ENCODE measurements around the gene PLCL2. TPM values are rescaled to one million over a fixed set of nuclear protein-coding genes. Genes with fewer than 3 reads are reported as not detected.

PLCL2 gene
- total RNA-seq, 2 donors from 2014 or later = 13.7 to 25.7 TPM

DNA sequence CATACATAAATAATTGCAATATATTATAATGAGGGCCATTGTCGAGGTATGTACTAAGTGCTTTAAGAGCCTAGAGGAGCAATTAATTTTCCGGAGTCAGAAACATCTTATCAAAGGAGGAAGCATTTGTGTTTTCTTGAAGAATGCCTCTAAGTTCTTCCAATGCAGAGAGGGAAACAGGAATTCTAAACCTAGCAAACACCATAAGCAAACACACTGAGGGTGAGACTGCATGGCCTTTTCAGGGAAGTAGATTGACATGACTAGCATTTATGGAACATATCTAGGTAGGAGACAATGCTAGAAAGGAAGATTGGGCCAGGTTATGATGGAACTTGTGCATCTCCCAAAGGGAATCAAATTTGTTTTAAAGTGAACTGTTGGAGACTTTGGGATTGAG lies 7.2 kb upstream of the PLCL2 start:
- Histone ChIP-seq H3K36me3 (replicated peaks in 1 of 2; ENCODE audit: insufficient read depth in 1 of 2, low read depth in 2 of 2) (no peaks in the 10 kb centered on the region), H3K27me3 (no peaks in the 10 kb centered on the region), H3K9me3 (no peaks in the 10 kb centered on the region), H3K4me3 (no peak overlapping the region), H3K27ac (no peak overlapping the region), H3K4me1 (no peaks in the 10 kb centered on the region)
- DNase-seq (no peak), ATAC-seq (no peak)
- WGBS, 2 donors = 65 to 73% methylated on average over 2 of the region's 2 CpGs
- no peak for TF ChIP-seq CTCF (IDR thresholded peaks at IDR 0.05)
- TF ChIP-seq POLR2A (IDR thresholded peaks at IDR 0.05) = no peak
- intact Hi-C loops (cut with DNase I) = loop anchor here (10.0 kb wide), 1 partner anchor 147 kb away; no protein-coding TSS in a partner anchor

DNA sequence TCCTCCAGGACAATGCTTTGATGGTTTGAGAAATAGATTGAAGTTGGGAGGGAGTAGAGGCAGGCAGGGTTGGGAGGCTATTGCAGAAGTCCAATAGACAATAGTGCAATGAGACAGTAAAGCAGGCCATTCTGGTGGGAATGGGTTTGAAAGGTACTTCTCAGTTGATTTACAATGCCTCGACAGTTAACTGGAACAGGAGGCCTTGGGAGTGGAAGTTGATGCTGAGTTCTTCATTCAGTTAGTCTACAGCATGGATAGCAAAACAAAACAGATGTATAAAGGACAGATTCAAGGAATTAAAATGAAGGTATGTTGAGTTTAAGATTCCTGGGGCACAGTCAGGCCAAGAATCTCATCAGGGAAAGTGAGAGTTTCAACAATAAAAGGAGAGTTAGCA lies 6.8 kb upstream of the PLCL2 start:
- Histone ChIP-seq H3K4me1 (no peaks in the 10 kb centered on the region), H3K4me3 (no peak overlapping the region), H3K9me3 (no peaks in the 10 kb centered on the region), H3K36me3 (replicated peaks in 1 of 2; ENCODE audit: insufficient read depth in 1 of 2, low read depth in 2 of 2) (no peaks in the 10 kb centered on the region), H3K27me3 (no peaks in the 10 kb centered on the region), H3K27ac (no peak overlapping the region)
- no peak for DNase-seq
- no peak for TF ChIP-seq CTCF (IDR thresholded peaks at IDR 0.05)
- TF ChIP-seq POLR2A (IDR thresholded peaks at IDR 0.05) = no peak
- no peak for ATAC-seq
- WGBS, 2 donors = 88 to 95% methylated on average over 1 of the region's 1 CpG
- intact Hi-C loops (cut with DNase I) = loop anchor here (10.0 kb wide), 1 partner anchor 147 kb away; no protein-coding TSS in a partner anchor

DNA sequence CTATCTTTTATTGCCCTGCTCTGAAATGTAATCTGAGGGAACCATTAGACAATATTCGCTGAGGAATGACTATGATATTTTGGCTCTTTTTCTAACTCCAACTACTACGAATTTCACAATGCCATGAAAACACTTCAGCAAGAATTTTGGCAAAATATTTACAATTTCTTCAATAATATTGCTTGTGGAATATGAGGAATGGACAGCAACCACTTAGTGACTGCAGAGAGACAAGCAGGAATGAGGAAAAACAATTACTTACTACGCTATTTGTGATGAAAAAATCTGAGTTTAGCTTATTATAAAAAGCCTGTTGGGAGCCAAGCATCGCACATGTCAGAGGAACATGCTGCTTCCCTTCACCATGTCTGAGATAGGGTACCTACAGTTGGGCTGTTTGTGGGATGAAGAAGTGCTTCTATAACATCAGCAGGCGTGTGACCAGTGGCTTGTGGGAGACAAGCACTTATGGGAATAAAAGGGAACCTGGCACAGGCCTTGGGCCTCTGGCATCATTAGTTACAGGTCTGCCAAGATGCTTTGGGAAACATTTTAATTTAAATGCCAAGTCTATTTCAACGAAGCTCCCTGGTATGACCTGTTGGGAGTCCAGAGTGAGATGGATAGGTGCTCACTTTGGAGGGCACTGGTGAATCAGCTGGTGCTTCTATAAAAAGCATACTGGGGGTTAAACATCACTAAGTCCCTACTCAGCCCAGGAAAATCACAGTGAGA lies 2.7 kb upstream of the PLCL2 start:
- intact Hi-C loops (cut with DNase I) = no loop called here
- ATAC-seq = no peak

DNA sequence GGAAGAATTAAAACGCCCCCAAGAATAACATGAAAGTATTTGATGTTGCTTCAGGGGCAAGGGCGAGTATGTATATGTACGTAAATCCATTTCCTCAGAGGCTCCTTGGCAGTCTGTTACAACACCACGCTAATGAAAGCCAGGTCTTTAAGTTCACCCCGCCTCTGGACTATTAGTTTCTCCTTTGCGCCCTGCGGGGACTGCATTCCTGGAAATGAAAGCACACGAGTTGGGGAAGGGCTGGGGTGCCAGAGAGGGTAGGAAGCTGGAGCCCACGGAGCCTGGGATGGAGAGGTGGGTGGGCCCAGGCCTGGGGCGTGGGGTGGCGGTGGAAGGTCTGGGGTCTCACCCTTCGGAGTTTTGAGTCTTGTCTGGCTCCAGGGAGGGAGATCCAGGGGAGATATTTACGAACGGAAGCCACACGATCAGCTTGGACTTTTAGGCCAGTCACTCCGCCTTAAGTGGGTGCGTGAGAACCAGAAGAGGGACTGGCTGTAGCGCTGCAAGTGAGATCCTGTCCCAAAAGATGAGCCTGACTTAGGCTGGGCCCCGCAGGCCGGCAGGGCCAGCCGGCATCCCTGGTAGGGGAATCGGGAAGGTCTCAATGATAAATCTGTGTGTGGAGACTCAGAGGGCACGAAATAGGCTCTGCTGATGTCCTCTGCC lies 1.6 kb upstream of the PLCL2 start:
- H3K4me1 ChIP-seq = peaks cover 11% of the 10 kb centered on the region
- TF ChIP-seq POLR2A (IDR thresholded peaks at IDR 0.05) (no peak), CTCF (IDR thresholded peaks at IDR 0.05) (no peak)
- 86 to 94% methylated on average over 23 of the region's 23 CpGs for WGBS, 2 donors
- DNase-seq (no peak), ATAC-seq (no peak)
- H3K9me3 ChIP-seq = no peaks in the 10 kb centered on the region
- peak overlapping the region in 1 of 4 donors; percentile 82 for H3K27ac ChIP-seq
- no peaks in the 10 kb centered on the region for H3K36me3 ChIP-seq (replicated peaks in 1 of 2; ENCODE audit: insufficient read depth in 1 of 2, low read depth in 2 of 2)
- no peaks in the 10 kb centered on the region for H3K27me3 ChIP-seq
- intact Hi-C loops (cut with DNase I) = no loop called here
- H3K4me3 ChIP-seq = no peak overlapping the region

More for the DNA sequence above, 2.7 kb upstream of the PLCL2 start:
- TF ChIP-seq CTCF (IDR thresholded peaks at IDR 0.05) = no peak
- no peak for TF ChIP-seq POLR2A (IDR thresholded peaks at IDR 0.05)
- Histone ChIP-seq H3K36me3 (replicated peaks in 1 of 2; ENCODE audit: insufficient read depth in 1 of 2, low read depth in 2 of 2) (no peaks in the 10 kb centered on the region), H3K27ac (no peak overlapping the region), H3K9me3 (no peaks in the 10 kb centered on the region), H3K4me1 (peaks cover 8% of the 10 kb centered on the region), H3K27me3 (no peaks in the 10 kb centered on the region), H3K4me3 (no peak overlapping the region)
- WGBS, 2 donors = 61 to 65% methylated on average over 6 of the region's 6 CpGs
- no peak for DNase-seq

Data from body of pancreas (tissue), 4 donors.